GM18498 (cell line): ENCODE measurements around the gene S100A9.

Experiments
- ATAC-seq: cut with Tn5 transposase; IDR thresholded peaks from one replicate; pipeline ENCODE4 v1.9.1; 2021; ENCODE audit warnings: mild to moderate bottlenecking, moderate library complexity; ENCODE audit not compliant: unreplicated experiment

Gene S100A9

DNA sequence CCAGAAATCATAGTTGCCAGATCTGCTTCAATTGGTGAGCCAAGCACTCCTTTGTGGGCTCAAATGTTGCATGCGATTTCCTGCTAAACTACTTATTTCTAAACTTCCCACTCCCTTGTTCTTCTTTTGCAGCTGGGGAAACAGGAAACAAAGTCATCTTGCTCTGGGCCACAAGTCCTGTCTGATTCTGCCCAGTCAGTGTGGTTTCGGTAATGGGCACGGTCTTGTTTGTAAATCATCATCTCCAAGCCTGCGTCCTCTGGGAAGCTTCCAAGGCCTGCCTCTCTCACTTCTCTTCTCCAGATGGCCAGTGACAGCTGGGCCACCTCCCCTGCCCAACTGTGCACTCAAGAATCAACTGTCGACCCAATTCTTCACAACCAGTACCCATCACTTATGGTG is 28.8 kb downstream of the S100A9 start:
- no peak for ATAC-seq

GRCh38 chr1:153387001-153387400 is 29.3 kb downstream of the S100A9 start:
- no peak for ATAC-seq

DNA sequence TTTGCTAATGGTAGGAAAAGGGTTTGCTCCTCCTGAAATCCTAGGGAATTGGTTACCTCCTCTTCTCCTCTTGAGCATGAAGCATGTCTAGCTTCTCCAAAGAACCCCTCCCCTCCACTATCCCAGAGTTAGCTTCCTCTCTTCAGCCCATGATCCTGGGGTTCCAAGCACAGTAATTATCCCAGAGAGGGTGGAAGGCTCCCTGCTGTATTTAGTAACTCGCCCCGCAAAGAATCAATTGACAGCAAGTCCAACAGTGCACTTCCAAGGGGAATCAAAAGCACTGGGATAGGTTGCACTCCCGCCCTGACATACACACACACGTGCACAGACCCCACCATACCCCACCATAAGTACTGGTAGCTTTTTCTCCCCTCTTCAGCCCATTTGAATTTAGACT is 30.1 kb downstream of the S100A9 start:
- no peak for ATAC-seq

GRCh38 chr1:153389401-153389800 is 31.7 kb downstream of the S100A9 start:
- no peak for ATAC-seq

GRCh38 chr1:153389973-153390879 is 32.6 kb downstream of the S100A9 start:
- no peak for ATAC-seq

- ATAC-seq: no peak
Observed at GRCh38 chr1:153390938-153391710, 33.5 kb downstream of the S100A9 start, which contains the start of gene S100A8. S100A8 (minus strand) TSS chr1:153391073; CDS start chr1:153390535, 538 bp downstream.

GRCh38 chr1:153392258-153392657 is 34.6 kb downstream of the S100A9 start:
- no peak for ATAC-seq

GRCh38 chr1:153392822-153393221 is 35.2 kb downstream of the S100A9 start:
- no peak for ATAC-seq

DNA sequence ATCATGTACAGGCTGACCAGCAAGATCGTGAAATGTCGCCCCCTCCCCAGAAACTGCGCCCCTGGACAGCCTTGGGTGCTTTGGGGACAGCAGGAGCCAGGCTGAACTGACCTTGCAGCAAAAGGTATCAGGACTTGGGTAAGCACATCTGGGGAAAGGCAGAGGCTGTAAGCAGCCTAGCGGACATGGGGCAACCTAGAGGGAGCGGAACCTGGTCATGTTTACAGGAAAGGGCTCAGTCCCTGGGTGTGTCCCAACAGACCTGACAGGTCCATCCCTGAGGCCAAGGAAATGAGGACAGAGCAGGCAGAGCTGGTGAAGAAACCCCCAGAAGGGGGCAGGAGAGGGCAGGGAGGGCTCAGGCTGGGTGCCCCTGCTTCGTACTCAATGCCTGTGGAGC is 36.3 kb downstream of the S100A9 start:
- ATAC-seq: no peak

DNA sequence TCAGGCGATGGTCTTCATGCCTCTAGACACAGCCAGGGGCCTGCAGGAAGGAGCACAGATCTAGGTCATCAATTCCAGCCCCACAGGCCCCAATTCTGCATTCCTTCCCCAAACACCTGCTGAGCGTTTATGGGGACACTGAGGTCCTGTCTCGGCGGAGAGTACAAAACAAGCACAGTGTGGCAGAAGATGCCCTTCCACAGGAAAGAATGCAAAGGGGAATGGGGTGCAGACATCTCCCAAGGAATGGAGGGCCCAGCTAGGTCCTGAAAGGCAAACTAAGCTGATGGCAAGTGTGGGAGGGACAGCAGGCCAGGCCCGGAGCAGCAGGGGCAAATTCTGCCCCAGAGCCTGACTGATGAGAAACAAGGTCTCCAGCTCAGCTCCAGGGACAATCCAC is 36.7 kb downstream of the S100A9 start:
- ATAC-seq: no peak

- no peak for ATAC-seq
Observed at GRCh38 chr1:153395136-153395685, 37.6 kb downstream of the S100A9 start.

- no peak for ATAC-seq
Observed at GRCh38 chr1:153395776-153396175, 38.1 kb downstream of the S100A9 start.

- ATAC-seq: no peak
Observed at GRCh38 chr1:153396461-153396860, 38.8 kb downstream of the S100A9 start.

DNA sequence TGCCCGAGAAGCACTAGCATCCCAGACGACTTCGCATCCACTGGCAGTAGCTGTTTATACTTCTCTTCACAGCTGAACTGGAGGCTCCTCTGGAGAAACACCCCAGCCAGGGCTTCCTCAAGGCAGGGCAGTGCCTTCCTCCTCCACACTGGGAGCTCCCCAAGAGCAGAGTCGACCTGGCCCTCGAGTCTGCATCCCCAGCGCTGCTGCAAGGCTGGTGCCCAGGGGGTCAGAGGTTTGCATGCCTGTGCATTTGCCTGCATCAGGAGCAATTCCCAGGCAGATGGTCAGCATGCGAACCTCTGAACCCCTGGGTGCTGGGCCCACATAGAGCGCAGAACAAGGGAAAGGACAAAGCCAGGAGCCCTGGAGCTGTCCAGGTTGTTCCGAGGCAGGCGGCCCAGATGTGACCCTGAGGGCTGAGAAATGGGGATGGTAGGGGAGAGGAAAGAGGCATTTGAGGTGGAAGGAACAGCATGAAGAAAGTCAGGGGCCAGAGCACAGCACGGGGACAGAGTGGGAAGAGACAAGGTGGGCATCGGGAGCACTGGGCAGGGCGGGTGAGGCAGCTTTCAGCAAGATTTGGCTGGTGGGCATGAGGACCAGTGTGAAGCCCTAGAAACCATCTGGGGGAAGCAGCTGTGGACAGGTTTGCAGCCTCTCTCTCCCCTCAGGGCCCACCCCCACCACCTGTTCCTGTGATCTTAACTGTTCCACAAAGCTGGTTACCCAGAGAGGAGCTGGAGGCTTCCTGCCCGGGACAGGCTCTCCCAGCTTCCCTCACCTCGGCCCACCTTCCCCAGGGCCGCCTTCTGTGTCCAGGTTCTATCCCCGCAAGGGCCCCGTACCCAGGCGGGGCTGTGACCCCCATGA is 39.6 kb downstream of the S100A9 start:
- ATAC-seq: no peak

DNA sequence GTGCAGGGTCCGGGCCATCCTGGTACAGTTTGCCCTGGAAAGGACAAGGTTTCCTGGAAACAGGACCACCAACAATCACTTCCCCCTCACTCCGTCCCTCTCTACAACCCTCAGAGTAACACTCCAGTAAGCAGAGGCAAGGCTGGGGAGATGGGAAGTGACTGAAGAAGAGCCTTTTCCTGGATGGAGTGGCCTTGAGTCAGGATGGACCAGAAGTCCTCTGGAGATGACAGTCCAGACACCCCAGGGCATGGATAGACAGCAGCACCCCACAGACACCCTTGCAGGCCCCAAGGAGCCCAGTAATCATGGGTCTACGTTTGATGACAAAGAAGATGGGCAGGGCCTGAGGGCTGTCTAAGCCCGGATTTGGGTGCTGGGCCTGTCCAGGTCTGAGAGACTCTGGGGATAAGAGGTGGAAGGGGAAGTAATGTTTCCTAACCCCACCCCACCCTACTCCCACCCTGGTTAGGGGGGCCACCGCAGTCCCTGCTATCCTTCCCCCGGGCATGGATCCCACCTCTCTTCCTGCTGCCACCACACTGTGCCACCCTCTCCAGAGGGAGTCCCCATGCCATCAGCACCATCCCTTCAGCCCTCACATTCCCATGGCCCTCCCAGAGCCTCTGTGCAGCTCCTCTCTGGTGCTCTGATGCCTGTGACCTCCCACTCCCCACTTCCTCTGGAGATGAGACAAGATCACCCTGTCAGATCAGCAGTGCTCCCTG is 40.4 kb downstream of the S100A9 start:
- no peak for ATAC-seq

- ATAC-seq: no peak
Observed at GRCh38 chr1:153399401-153400055, 41.9 kb downstream of the S100A9 start.

- no peak for ATAC-seq
Observed at GRCh38 chr1:153400244-153400643, 42.6 kb downstream of the S100A9 start.

GRCh38 chr1:153401461-153401860 is 43.8 kb downstream of the S100A9 start:
- ATAC-seq: no peak

DNA sequence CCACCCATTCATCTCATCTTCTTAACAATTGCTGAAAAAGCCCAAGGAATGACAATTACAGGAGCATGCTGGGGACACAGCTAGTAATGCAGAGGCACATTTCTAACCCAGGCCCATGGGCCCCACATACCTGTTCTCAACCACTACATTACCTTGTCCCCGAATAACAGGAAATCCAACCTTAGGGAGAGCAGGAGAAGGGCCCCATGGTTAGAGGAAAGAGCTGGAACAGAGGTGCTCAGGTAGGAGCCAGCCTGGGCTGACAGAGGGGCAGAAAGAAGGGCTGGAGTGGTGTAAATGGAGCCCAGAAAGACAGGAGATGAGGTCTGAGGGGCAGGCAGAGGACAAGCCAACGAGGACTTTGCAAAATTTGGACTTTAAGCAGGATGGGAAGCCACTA is 44.6 kb downstream of the S100A9 start:
- ATAC-seq: no peak
